Measurements from ENCODE around the gene SNAP47.
A peak's percentile ranks its signal among the peaks of the same experiment; 100 is the strongest.

SNAP47 gene

DNA sequence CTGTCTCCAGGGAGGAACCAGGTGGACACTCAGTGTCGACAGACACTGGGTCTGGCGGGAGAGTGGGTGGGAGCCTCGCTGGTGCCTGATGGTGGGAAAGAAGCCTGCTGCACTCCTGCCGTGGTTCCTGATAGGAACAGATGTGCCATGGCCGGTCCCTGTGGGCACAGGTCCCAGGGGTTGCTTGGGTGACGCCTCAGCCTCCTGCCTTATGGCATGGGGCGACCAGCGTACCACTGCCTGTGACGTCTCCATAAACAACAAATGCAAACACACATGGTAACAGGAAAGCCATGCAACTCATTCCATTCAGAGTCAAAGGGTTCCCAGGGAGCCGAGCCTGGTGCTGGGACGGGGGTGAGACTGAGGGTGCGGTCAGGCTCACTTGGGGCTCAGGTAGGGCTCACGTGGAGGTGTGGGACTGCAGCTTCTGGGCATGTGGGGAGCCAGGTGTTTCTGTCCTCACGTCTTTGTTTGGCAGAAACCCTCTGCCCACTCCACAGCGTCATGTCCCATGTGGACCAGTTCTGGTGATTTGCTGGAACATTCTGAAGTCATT lies 34.8 kb downstream of the SNAP47 start:
- DNase-seq = no peak

DNA sequence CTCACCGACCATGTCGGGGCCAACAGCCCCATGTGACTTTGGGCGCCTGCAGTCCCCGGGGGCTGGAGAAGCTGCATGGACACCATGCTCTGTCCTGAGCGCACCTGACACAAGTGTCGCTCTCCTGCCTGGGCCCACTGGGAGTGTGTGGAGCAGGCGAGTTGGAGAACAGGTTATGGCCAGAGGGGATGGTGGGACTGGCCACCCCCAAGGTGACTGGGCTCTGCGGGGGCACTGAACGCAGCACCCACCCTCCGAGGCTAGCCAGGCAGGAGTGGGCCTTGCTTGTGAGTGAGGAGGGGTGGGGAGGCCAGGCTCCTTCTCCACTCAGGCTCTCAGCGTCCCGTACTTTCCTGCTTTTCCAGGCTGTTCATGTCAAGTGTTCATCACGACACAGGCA lies 35.6 kb downstream of the SNAP47 start:
- no peak for DNase-seq

GRCh38 chr1:227771326-227771725 lies 36.1 kb downstream of the SNAP47 start:
- no peak for DNase-seq

DNA sequence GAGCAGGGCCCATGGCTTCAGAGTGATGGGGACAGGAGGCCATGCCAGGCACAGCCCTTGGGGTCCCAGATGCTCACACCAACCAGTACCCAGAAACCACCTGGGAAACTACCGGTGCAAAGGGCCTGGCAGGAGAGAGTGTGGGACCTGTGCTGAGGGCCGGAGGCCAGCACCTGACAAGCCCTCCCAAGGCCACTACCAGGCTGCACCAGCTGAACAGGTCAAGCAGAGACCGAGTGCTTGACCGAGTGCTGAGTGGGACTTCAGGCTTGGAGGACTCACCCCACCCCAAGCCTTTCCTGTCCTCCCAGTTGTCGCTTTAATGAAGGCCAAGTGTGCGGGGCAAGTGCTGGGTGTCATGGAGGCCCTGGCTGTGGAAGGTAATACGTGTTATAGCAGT lies 36.5 kb downstream of the SNAP47 start:
- DNase-seq = no peak

DNA sequence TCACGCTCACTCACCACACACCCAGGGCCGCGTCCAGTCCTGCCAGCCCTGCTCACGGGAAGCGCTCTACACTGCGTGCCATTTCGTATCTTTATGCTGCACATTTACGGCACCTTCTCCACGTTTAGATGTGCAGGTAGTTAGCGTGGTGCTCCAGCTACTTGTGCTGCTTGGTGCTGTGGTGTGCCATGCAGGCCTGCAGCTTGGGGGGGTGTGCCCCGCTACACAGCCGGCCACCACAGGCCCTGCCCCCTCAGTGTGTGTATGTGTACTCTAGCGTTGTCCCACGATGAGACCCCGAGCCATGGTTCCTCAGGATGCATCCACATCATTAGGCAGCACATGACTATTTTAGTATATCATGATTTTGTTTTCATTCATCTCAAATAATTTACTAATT lies 38.3 kb downstream of the SNAP47 start:
- no peak for DNase-seq

DNA sequence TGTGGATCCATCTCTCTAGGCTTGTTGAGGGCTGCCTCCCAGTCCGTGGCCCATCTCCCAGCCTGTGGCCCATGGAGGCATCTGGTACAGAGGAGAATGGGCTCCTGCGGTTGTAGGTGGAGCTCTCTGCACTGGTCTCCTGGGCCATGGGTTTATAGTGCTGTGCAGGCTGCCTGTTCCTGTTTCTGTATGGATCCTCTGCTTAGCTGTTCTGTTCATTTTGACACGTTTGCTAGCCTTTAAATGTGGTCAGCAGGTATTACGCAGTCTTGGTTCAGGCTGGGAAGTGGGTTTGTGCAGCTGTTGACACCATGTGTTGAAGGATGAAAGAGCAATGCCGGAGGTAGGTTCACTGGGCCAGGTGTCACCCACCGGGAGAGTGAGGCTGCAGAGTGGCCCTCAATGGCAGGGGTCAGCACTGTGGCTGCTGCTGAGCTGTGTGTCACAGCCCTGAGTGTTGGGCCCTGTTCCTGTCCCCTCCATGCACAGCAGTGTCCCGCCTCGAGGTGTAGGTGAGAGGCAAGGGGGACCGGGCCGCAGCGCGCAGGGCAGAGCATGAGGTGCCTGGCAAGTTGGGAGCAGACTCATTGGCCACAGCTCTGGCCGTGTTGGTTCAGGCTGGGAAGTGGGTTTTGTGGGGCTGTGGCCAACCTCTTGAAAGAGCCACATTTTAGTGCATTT lies 39.0 kb downstream of the SNAP47 start:
- DNase-seq = no peak

GRCh38 chr1:227774821-227775661 lies 39.8 kb downstream of the SNAP47 start:
- no peak for DNase-seq

DNA sequence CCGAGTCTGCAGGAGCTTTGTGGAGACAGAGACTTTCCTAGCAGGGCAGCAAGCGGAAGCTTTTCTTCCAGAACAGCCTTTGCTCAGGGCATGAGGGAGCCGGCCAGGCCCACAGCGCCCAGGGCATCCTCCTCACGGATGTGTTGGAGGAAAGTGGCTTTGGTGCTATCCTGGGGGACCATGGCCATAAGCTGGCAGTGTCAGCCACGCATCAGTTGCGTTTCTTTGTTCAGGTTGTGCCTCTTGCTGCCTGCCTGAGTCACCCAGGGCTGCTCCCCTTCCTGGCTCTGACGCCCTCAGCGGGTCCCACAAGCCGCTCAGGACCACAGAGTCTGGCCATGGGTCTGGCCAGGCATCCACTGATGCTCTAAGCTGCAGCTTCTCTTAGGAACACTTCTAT lies 40.6 kb downstream of the SNAP47 start:
- DNase-seq = no peak

DNA sequence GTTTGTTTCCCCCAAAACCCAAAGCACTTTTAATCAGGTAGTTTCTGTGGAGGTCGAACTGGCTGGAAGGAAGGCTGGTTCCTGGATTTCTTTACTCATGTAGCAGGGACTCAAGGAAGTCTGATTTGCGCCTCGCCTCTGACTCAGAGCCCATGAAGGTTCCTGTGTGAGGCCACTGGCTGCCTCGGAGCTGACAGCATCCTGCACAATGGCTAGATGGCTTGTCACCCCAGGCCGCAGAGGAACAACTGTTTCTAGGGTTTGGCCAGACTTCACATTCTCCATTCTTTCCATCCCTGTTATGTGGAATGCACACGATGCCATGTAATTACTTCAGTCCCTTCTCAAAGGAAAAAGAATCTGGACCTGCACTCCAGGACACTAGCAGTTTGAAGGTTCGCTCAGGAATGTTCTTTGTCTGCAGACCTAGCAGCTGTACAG lies 41.1 kb downstream of the SNAP47 start:
- DNase-seq = no peak

GRCh38 chr1:227777156-227777555 lies 41.9 kb downstream of the SNAP47 start:
- DNase-seq = no peak

DNA sequence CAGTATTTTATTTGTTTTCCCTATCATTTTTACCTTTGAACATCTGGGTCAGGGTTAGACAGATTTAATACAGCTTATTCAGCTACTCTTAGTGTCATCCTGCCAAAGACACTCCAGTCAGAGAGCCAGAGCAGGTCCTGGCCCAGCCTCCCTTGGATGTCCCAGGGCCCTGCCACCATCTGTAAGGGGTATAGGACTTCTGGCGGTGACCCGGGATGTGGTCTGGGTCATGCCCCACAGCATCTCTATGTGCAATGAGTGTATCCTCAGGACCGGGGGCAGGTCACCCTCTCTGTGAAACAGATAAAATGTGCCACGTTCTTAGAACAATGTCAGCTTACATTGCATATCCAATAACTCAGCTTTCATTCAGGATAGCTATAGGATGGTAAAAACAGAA lies 42.4 kb downstream of the SNAP47 start:
- DNase-seq = no peak

- DNase-seq = no peak
Observed at GRCh38 chr1:227778401-227778947, 43.2 kb downstream of the SNAP47 start.

DNA sequence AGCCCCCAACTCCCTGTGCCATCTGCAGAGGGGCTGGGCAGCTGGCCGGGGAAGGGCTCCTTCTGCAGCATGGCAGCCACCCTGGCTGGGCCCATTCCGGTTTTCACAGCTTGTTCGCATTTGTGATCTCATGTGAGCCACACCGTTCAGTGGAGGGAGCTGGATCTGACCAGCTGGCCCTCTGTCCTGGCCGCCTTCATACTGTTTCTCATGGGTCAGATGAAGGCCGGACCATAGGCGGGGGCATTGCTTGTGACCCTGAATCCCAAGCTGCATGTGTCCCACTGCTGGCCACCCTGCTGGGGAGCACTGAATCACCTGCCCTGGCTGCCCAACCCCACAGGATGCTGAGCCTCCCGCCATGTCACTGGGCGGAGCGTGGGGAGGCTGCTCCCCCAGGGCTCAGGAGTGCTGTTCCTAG lies 43.8 kb downstream of the SNAP47 start:
- DNase-seq = no peak

DNA sequence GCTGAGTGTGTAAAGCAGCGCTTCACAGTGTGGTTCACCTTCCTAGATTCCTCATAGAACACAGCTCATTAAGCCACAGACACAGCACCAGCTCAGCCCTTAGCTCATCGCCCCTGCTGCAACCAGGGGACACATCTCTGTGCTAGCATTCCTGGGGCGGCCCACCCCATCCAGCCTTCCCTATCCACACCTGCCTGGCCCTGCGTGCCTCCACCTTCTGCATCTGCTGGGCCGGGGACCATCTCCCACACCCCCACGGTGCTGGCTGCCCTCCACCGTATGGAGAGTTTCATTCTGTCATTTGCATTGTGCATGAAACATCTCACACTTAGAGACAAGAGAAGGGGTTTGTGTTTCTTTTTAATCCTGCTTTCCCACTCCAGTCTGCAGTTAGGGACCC lies 44.5 kb downstream of the SNAP47 start:
- DNase-seq = no peak

GRCh38 chr1:227780101-227781044 lies 45.1 kb downstream of the SNAP47 start:
- peak; percentile 64 for DNase-seq

GRCh38 chr1:227781314-227781930 lies 46.2 kb downstream of the SNAP47 start:
- no peak for DNase-seq

DNA sequence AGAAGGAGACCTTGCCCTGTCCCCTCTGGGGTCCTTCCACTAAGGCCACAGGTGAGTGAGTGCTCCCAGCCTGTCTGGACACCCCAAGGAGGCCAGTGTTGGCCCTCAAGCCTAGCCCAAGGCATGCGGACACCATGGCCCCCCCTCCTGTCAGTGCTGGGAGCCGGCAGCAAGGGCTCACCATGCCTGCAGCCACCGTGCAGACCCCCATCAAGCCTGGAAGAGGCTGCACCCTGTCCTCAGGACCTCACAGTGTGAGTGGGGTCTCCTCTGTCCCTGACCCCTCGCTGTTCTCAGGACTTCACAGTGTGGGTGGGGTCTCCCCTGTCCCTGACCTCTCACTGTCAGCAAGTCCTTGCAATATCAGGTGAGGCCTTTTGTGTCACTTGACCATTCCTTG lies 47.0 kb downstream of the SNAP47 start:
- no peak for DNase-seq

- DNase-seq = no peak
Observed at GRCh38 chr1:227785094-227785804, 50.0 kb downstream of the SNAP47 start.

DNA sequence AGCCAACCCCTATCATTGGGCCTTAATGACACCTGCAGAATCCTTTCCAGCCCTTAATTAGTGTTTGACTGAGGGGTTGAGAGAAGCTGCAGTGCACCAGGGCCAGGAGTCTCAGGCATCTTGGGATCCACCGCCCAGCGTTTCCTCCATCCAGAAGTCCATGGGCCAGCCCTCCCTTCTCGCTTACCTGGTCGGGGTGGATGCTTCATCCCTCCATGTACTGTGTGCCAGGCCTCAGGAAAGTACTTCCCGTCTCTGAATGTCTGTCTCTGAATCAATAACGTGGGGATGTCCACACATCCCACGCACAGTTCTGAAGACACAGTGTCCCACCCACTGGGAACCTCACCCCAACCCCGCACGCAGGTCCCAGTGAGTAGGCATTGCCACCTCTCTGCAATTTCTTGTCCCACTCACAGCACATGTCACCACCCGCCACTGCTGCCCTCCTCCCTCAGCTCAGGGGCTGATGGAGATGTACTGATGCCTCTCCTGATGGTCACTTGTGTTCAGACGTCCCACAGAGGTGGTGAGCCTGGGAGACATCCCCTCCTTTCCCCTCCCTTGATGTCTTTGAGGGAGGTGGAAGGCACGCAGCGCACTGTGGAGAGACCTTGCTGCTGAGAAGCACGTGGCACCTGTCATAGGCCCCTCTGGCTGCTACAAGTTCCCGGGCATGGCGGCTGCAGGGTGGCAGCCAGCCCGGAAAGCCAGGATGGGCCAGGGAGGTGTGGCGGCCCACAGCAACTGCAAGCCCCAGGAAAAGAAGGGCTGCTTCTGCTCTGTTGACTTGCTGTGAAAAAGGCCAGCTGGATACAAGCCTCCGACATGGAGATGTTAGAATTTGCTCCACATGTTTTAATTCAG lies 50.8 kb downstream of the SNAP47 start:
- DNase-seq = no peak

All from NCI-H2171 (cell line).